Prostate gland (tissue), 2 donors: ENCODE measurements around the gene LMF2. TPM values are rescaled to one million over a fixed set of nuclear protein-coding genes. Genes with fewer than 3 reads are reported as not detected.
A peak's percentile ranks its signal among the peaks of the same experiment; 100 is the strongest.

ENCODE experiments used
- DNase-seq: peaks from one replicate; pipeline ENCODE4 v3.0.0-alpha.2; 2019; ENCODE audit warnings: low spot score
- H3K27ac ChIP-seq, 2 donors: fragments of 200-600 bp; sonication (generic); 2 replicates each; pipeline ENCODE4 v1.5.1; 2017 to 2019
- H3K27me3 ChIP-seq: fragments of 200-600 bp; sonication (generic); replicated peaks from 2 replicates; pipeline ENCODE4 v1.5.1; 2019; ENCODE audit not compliant: insufficient read depth
- H3K36me3 ChIP-seq, 2 donors: fragments of 200-600 bp; sonication (generic); 1 replicate in 1 of 2; 2 replicates in 1 of 2; pipeline versions ENCODE4 v1.5.1 to v1.8.1; 2017 to 2019
- H3K4me1 ChIP-seq: fragments of 200-600 bp; sonication (generic); replicated peaks from 2 replicates; pipeline ENCODE4 v1.5.1; 2019
- H3K4me3 ChIP-seq, 2 donors: fragments of 200-600 bp; sonication (generic); 2 replicates each; pipeline ENCODE4 v1.5.1; 2017 to 2019
- H3K9me3 ChIP-seq: fragments of 200-600 bp; sonication (generic); 2 replicates; pipeline ENCODE4 v1.5.1; 2017
- POLR2A ChIP-seq: fragments of 450-650 bp; IDR thresholded peaks from one replicate; pipeline ENCODE4 v1.6.1; 2016; ENCODE audit warnings: antibody characterized with exemption, mild to moderate bottlenecking
- POLR2AphosphoS5 ChIP-seq: sonication (generic); formaldehyde crosslinking; IDR thresholded peaks from one replicate; pipeline ENCODE4 v1.6.1; 2017; ENCODE audit warnings: antibody characterized with exemption
- WGBS: methylation state at CpG from one replicate; pipeline ENCODE4 v1.1.5; 2018; 5-methylcytosine and 5-hydroxymethylcytosine counted together
- intact Hi-C: fragments of 100-400 bp; cut with DNase I; formaldehyde crosslinking; loops from one replicate; pipeline ENCODE4 v1.14.2; 2022
- total RNA-seq, 2 donors: library from RNA; depleted of rRNA; stranded (reverse); fragments of >200 nt; gene quantifications; one replicate each; pipeline ENCODE4 v1.1.0, GENCODE V29; 2016
- TF ChIP-seq, protein P1 (sequence below), 4 experiments: fragments of 200-600 bp in 2 of 4; fragments of 450-650 bp in 2 of 4; sonication (generic) in 2 of 4; IDR thresholded peaks; 1 replicate in 3 of 4; 2 replicates in 1 of 4; pipeline ENCODE4 v1.5.1; 2016 to 2019; ENCODE audit warnings: antibody characterized with exemption in 4 of 4, mild to moderate bottlenecking in 2 of 4, moderate library complexity in 2 of 4

The LMF2 gene
- total RNA-seq, 2 donors from 2014 or later, result 76.6 to 94.3 TPM

DNA sequence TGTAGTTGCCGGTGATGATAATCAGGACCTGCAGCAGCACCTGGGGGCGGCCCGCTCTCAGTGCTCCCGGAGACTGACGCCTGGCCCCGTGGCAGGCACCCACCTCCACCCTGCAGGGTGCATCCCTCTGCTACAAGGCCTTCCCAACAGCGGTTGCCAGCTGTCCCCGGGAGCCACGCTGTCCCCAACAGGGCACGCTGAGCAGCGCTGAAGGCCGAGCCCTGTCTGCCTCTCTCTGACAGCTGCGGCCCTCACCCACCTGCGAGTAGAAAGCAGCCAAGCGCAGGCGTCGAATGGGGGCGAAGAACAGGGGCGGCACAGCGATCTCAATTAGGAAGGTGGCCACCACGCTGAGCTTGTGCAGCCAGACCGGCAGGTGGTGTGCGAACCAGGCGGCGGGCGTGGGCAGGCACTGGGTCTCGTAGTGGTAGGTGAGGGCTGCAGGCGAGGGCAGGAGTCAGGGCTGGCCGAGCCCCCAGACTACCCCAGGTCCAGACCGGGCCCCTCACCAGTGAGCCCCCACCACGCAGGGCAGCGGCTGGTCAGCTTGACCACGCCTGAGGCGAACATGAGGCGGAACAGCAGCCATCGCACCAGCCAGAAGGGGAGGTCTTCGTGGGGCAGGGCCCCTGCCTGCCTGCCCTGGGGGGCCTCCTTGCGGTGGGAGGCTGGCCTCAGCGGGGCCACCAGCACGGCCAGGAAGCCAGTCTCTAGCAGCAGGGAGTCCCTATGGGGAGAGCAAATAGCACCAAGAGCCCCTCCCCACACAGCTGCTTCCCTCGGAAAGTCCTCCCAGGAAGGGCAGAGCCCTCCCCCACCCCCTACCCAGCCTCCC, 1.5 kb downstream of the LMF2 start:
- DNase-seq, result no peak
- TF ChIP-seq POLR2AphosphoS5, result no peak
- TF ChIP-seq, protein P1, sequence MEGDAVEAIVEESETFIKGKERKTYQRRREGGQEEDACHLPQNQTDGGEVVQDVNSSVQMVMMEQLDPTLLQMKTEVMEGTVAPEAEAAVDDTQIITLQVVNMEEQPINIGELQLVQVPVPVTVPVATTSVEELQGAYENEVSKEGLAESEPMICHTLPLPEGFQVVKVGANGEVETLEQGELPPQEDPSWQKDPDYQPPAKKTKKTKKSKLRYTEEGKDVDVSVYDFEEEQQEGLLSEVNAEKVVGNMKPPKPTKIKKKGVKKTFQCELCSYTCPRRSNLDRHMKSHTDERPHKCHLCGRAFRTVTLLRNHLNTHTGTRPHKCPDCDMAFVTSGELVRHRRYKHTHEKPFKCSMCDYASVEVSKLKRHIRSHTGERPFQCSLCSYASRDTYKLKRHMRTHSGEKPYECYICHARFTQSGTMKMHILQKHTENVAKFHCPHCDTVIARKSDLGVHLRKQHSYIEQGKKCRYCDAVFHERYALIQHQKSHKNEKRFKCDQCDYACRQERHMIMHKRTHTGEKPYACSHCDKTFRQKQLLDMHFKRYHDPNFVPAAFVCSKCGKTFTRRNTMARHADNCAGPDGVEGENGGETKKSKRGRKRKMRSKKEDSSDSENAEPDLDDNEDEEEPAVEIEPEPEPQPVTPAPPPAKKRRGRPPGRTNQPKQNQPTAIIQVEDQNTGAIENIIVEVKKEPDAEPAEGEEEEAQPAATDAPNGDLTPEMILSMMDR (IDR thresholded peaks at IDR 0.05), result no peak
- no peak for TF ChIP-seq POLR2A
- intact Hi-C loops, result no loop called here
- WGBS, result 85% methylated on average over 28 of the region's 41 CpGs
- Histone ChIP-seq H3K36me3 (peaks cover 0 to 14% of the 10 kb centered on the region in 2 donors), H3K27me3 (no peaks in the 10 kb centered on the region), H3K27ac (no peak overlapping the region), H3K4me3 (peak overlapping the region in 1 of 2 donors; percentile 85), H3K9me3 (no peaks in the 10 kb centered on the region), H3K4me1 (peaks cover 14% of the 10 kb centered on the region)

DNA sequence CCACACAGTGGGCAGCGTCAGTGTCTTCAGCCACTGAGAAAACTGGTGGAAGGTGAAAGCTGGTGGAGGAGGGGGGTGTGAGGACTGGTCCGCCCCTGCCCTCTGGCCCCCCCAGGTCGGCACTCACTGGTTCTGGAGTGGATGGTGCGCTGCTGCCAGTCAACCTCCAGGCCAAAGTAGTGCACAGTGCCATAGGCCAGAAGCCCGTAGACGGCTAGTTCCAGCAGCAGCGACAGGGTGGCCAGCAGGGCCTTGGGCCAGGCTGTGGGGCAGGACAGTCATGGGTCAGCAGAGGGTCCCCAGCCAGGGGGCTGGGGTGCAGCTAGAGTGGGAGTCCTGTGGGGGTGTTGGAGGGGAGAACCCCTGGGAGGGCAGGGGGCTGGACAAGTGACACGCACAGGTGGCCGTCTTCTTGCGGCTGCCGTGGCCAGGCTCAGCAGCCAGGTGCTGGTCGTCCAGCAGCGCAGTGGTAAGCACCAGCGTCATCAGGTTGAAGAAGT, 2.2 kb downstream of the LMF2 start:
- WGBS, result 72% methylated on average over 3 of the region's 14 CpGs
- H3K27me3 ChIP-seq, result no peaks in the 10 kb centered on the region
- intact Hi-C loops, result no loop called here
- H3K9me3 ChIP-seq, result no peaks in the 10 kb centered on the region
- H3K4me3 ChIP-seq, result no peak overlapping the region
- peaks cover 14% of the 10 kb centered on the region for H3K4me1 ChIP-seq
- no peak for DNase-seq
- TF ChIP-seq POLR2A (no peak), POLR2AphosphoS5 (no peak)
- TF ChIP-seq, protein P1 (IDR thresholded peaks at IDR 0.05), result no peak
- H3K27ac ChIP-seq, result no peak overlapping the region
- peaks cover 0 to 14% of the 10 kb centered on the region in 2 donors for H3K36me3 ChIP-seq

DNA sequence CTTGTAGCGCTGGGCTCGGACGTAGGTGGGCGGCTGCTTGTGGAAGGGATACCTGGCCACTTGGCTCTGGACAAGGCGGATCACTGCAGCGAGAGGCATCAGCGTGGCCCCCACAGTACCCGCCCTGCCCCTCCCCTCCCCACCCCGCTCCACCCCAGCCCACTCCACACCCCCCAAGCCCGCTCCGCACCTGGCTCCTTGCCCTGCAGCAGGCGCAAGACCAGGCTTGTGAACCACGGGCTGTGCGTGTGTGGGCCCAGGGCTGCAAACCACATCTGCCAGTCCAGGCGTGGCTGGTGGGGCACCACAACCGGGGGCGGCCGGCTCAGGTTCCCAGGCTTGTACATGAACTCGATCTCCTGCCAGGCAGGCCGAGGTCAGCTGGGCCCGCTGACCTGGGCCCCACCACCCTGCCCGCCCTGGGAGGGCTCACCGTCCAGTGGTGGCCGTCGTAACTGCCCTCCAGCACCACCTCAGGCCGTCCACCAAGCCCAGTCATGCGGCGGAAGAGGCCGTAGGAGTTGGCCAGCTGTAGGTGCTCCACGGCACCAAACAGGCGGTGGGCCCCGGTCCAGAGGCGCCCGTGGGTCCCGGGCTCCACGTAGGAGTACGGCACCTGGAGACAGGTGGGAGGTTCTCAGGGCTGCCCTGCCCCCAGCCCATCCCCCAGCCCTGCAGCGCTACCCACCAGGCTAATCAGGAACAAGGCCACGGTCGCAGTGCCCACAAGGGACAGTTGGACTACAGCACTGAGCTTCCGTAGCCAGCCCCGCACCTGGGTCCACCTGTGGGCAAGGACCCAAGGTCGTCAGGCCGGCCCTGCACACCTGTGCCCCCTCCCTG, 2.9 kb downstream of the LMF2 start:
- no peaks in the 10 kb centered on the region for H3K9me3 ChIP-seq
- H3K4me3 ChIP-seq, result no peak overlapping the region
- DNase-seq, result no peak
- TF ChIP-seq POLR2A (no peak), POLR2AphosphoS5 (no peak)
- TF ChIP-seq, protein P1 (IDR thresholded peaks at IDR 0.05), result no peak
- H3K27ac ChIP-seq, result no peak overlapping the region
- intact Hi-C loops, result no loop called here
- peaks cover 14% of the 10 kb centered on the region for H3K4me1 ChIP-seq
- WGBS, result 58% methylated on average over 40 of the region's 44 CpGs
- H3K27me3 ChIP-seq, result no peaks in the 10 kb centered on the region
- peaks cover 0 to 14% of the 10 kb centered on the region in 2 donors for H3K36me3 ChIP-seq

DNA sequence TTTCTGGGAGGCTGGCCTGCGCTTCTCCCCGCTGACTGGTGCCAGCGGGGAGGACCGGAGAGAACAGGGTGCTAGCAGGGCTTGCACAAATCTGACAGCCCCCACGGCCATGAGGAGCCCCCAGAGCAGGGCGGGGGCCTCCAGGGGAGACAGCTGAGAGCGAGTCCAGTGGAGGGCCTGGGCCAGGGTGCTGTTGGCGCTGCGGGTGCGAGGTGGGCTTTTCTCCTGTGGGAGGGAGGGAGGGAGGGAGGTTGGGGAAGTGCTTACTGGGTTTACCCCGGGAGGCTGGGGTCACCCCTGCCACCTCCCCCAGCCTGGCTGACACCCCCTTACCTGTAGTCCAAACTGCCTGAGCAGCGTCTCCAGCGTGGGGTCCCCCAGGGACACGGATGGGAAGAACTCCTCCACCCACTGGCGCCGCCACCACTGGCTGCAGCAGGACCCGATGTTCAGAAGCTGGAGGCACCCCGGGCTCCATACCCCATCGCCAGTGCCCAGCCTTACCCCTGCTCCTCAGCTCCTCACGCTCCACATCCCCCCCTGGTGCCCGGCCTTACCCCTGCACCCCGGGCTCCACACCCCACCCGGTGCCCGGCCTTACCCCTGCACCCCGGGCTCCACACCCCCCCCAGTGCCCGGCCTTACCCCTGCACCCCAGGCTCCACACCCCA, 3.9 kb downstream of the LMF2 start:
- Histone ChIP-seq H3K9me3 (no peaks in the 10 kb centered on the region), H3K4me1 (peaks cover 11% of the 10 kb centered on the region), H3K27ac (no peak overlapping the region), H3K4me3 (no peak overlapping the region), H3K36me3 (peaks cover 0 to 14% of the 10 kb centered on the region in 2 donors), H3K27me3 (no peaks in the 10 kb centered on the region)
- TF ChIP-seq POLR2A, result no peak
- TF ChIP-seq, protein P1 (IDR thresholded peaks at IDR 0.05), result no peak
- TF ChIP-seq POLR2AphosphoS5, result no peak
- no peak for DNase-seq
- intact Hi-C loops, result no loop called here
- WGBS, result 83% methylated on average over 22 of the region's 26 CpGs
